EL (cell line): ENCODE data around the gene NKAIN2.

Experiments used
- DNase-seq: peaks from one replicate; pipeline ENCODE4 v3.0.0-alpha.2; 2016

Gene NKAIN2

GRCh38 chr6:123810214-123810613 is 6.5 kb downstream of the NKAIN2 start:
- no peak for DNase-seq

- DNase-seq: no peak
Measured at GRCh38 chr6:123810948-123811347, 7.3 kb downstream of the NKAIN2 start.

GRCh38 chr6:123811378-123811777 is 7.7 kb downstream of the NKAIN2 start:
- DNase-seq: no peak

GRCh38 chr6:123812621-123813020 is 9.0 kb downstream of the NKAIN2 start:
- no peak for DNase-seq

GRCh38 chr6:123821112-123821511 is 17.4 kb downstream of the NKAIN2 start:
- no peak for DNase-seq

- peak; percentile 0 for DNase-seq
Measured at GRCh38 chr6:123829302-123829953, 25.8 kb downstream of the NKAIN2 start.

- no peak for DNase-seq
Measured at GRCh38 chr6:123830120-123830519, 26.5 kb downstream of the NKAIN2 start.

- DNase-seq: no peak
Measured at GRCh38 chr6:123838505-123839234, 35.0 kb downstream of the NKAIN2 start.

- no peak for DNase-seq
Measured at GRCh38 chr6:123841067-123841896, 37.6 kb downstream of the NKAIN2 start.

GRCh38 chr6:123844011-123844410 is 40.3 kb downstream of the NKAIN2 start:
- DNase-seq: no peak

GRCh38 chr6:123848347-123848746 is 44.7 kb downstream of the NKAIN2 start:
- no peak for DNase-seq

- no peak for DNase-seq
Measured at GRCh38 chr6:123849406-123849805, 45.7 kb downstream of the NKAIN2 start.

GRCh38 chr6:123850555-123850954 is 46.9 kb downstream of the NKAIN2 start:
- DNase-seq: no peak

- no peak for DNase-seq
Measured at GRCh38 chr6:123854201-123854600, 50.5 kb downstream of the NKAIN2 start.

- DNase-seq: no peak
Measured at GRCh38 chr6:123855506-123855905, 51.8 kb downstream of the NKAIN2 start.

GRCh38 chr6:123859291-123859690 is 55.6 kb downstream of the NKAIN2 start:
- DNase-seq: no peak

GRCh38 chr6:123869334-123869733 is 65.7 kb downstream of the NKAIN2 start:
- DNase-seq: no peak

GRCh38 chr6:123873974-123874373 is 70.3 kb downstream of the NKAIN2 start:
- no peak for DNase-seq

- no peak for DNase-seq
Measured at GRCh38 chr6:123875784-123876183, 72.1 kb downstream of the NKAIN2 start.

GRCh38 chr6:123879749-123880148 is 76.1 kb downstream of the NKAIN2 start:
- no peak for DNase-seq

GRCh38 chr6:123888771-123889513 is 85.3 kb downstream of the NKAIN2 start:
- DNase-seq: no peak

GRCh38 chr6:123895346-123895745 is 91.7 kb downstream of the NKAIN2 start:
- no peak for DNase-seq

- DNase-seq: no peak
Measured at GRCh38 chr6:123895806-123896205, 92.1 kb downstream of the NKAIN2 start.
